H9 (cell line): ENCODE data around the gene BEST4. TPM values are rescaled to one million over a fixed set of nuclear protein-coding genes. Genes with fewer than 3 reads are reported as not detected.

Experiments
- DNase-seq: peaks from one replicate; pipeline ENCODE4 v3.0.0-alpha.2; 2017
- H2AFZ ChIP-seq: one replicate; pipeline ENCODE4 v1.6.1; 2013; ENCODE audit warnings: mild to moderate bottlenecking, low read length, control low read depth, moderate library complexity
- H2AK5ac ChIP-seq: 2 replicates; pipeline ENCODE4 v1.6.1; 2013; ENCODE audit warnings: low read length, control low read depth, mixed read lengths; ENCODE audit not compliant: insufficient read length
- H2BK120ac ChIP-seq: one replicate; pipeline ENCODE4 v1.6.1; 2013; ENCODE audit warnings: low read depth, mild to moderate bottlenecking, low read length, control low read depth, inconsistent platforms; ENCODE audit not compliant: poor library complexity, severe bottlenecking
- H2BK12ac ChIP-seq: 2 replicates; pipeline ENCODE4 v1.6.1; 2013; ENCODE audit warnings: low read length, control low read depth, mixed read lengths, low read depth; ENCODE audit not compliant: insufficient read length
- H2BK15ac ChIP-seq: 2 replicates; pipeline ENCODE4 v1.6.1; 2013; ENCODE audit warnings: low read depth, low read length, control low read depth
- H2BK20ac ChIP-seq: one replicate; pipeline ENCODE4 v1.6.1; 2013; ENCODE audit warnings: low read depth, mild to moderate bottlenecking, low read length, control low read depth, inconsistent platforms; ENCODE audit not compliant: poor library complexity, severe bottlenecking
- H2BK5ac ChIP-seq: 2 replicates; pipeline ENCODE4 v1.6.1; 2013; ENCODE audit warnings: low read length, control low read depth, mixed read lengths; ENCODE audit not compliant: insufficient read length
- H3K14ac ChIP-seq: 2 replicates; pipeline ENCODE4 v1.6.1; 2013; ENCODE audit warnings: low read length, control low read depth; ENCODE audit not compliant: insufficient read depth
- H3K18ac ChIP-seq: 2 replicates; pipeline ENCODE4 v1.6.1; 2013; ENCODE audit warnings: low read depth, mild to moderate bottlenecking, mixed read lengths, low read length, control low read depth; ENCODE audit not compliant: insufficient read length
- H3K23ac ChIP-seq: 2 replicates; pipeline ENCODE4 v1.6.1; 2013; ENCODE audit warnings: low read length, control low read depth, mixed read lengths, low read depth; ENCODE audit not compliant: insufficient read length
- H3K23me2 ChIP-seq: 2 replicates; pipeline ENCODE4 v1.6.1; 2013; ENCODE audit warnings: low read depth, mild to moderate bottlenecking, mixed read lengths, low read length, control low read depth; ENCODE audit not compliant: insufficient read length, poor library complexity, severe bottlenecking
- H3K27ac ChIP-seq: 2 replicates; pipeline ENCODE4 v1.5.1; 2013; ENCODE audit warnings: low read length, control low read depth, mixed read lengths, low read depth; ENCODE audit not compliant: insufficient read length
- H3K27me3 ChIP-seq: 2 replicates; pipeline ENCODE4 v1.6.1; 2013; ENCODE audit warnings: low read length, control low read depth, inconsistent platforms; ENCODE audit not compliant: insufficient read depth
- H3K4ac ChIP-seq: 2 replicates; pipeline ENCODE4 v1.6.1; 2013; ENCODE audit warnings: low read depth, mild to moderate bottlenecking, control low read depth, inconsistent platforms, low read length, moderate library complexity
- H3K4me1 ChIP-seq: 2 replicates; pipeline ENCODE4 v1.6.1; 2013; ENCODE audit warnings: low read length, control low read depth, inconsistent platforms; ENCODE audit not compliant: insufficient read depth
- H3K4me2 ChIP-seq: 2 replicates; pipeline ENCODE4 v1.6.1; 2013; ENCODE audit warnings: low read length, control low read depth, mixed read lengths; ENCODE audit not compliant: insufficient read length, insufficient read depth
- H3K56ac ChIP-seq: 2 replicates; pipeline ENCODE4 v1.6.1; 2013; ENCODE audit warnings: low read depth, mild to moderate bottlenecking, mixed read lengths, low read length, control low read depth; ENCODE audit not compliant: insufficient read length
- H3K79me1 ChIP-seq: 2 replicates; pipeline ENCODE4 v1.6.1; 2013; ENCODE audit warnings: low read depth, mild to moderate bottlenecking, moderate library complexity, low read length, control low read depth, inconsistent platforms; ENCODE audit not compliant: insufficient read depth, poor library complexity, severe bottlenecking
- H3K79me2 ChIP-seq: 2 replicates; pipeline ENCODE4 v1.6.1; 2013; ENCODE audit warnings: low read length, control low read depth, inconsistent platforms; ENCODE audit not compliant: insufficient read depth
- H3K9ac ChIP-seq: 2 replicates; pipeline ENCODE4 v1.6.1; 2013; ENCODE audit warnings: low read length, control low read depth, mixed read lengths; ENCODE audit not compliant: insufficient read length; ENCODE audit errors: extremely low read depth
- H3K9me3 ChIP-seq: one replicate; pipeline ENCODE4 v1.6.1; 2013; ENCODE audit warnings: low read depth, low read length, inconsistent platforms; ENCODE audit not compliant: control insufficient read depth
- H3T11ph ChIP-seq: one replicate; pipeline ENCODE4 v1.6.1; 2013; ENCODE audit warnings: mild to moderate bottlenecking, low read length, control low read depth, inconsistent platforms
- H4K20me1 ChIP-seq: one replicate; pipeline ENCODE4 v1.6.1; 2013; ENCODE audit not compliant: control insufficient read depth, insufficient read length, insufficient read depth
- H4K5ac ChIP-seq: 2 replicates; pipeline ENCODE4 v1.6.1; 2013; ENCODE audit warnings: low read depth, mild to moderate bottlenecking, mixed read lengths, low read length, control low read depth; ENCODE audit not compliant: insufficient read length
- H4K8ac ChIP-seq: replicated peaks from 2 replicates; pipeline ENCODE4 v1.6.1; 2013; ENCODE audit warnings: low read length, control low read depth, mixed read lengths, low read depth; ENCODE audit not compliant: insufficient read length
- H4K91ac ChIP-seq: 2 replicates; pipeline ENCODE4 v1.6.1; 2013; ENCODE audit warnings: low read depth, mild to moderate bottlenecking, moderate library complexity, mixed read lengths, low read length, control low read depth; ENCODE audit not compliant: insufficient read length
- H3K27ac Mint-ChIP-seq, 3 experiments: 2 replicates in 2 of 3; 3 replicates in 1 of 3; pipeline ENCODE4 v1.8.0; 2020 to 2021; ENCODE audit warnings: mixed read lengths in 3 of 3, mild to moderate bottlenecking in 1 of 3, moderate library complexity in 1 of 3
- H3K27me3 Mint-ChIP-seq: 2 replicates; pipeline ENCODE4 v1.8.0; 2021; ENCODE audit warnings: low read depth, mild to moderate bottlenecking, moderate library complexity, mixed read lengths
- H3K36me3 Mint-ChIP-seq, 3 experiments: 2 replicates in 2 of 3; 3 replicates in 1 of 3; pipeline ENCODE4 v1.8.0; 2020 to 2021; ENCODE audit warnings: low read depth in 3 of 3, mixed read lengths in 3 of 3; ENCODE audit not compliant: insufficient read depth in 1 of 3
- H3K4me1 Mint-ChIP-seq, 2 experiments: 2 replicates each; pipeline ENCODE4 v1.8.0; 2020; ENCODE audit warnings: mixed read lengths in 2 of 2
- H3K4me3 Mint-ChIP-seq, 2 experiments: 2 replicates in 1 of 2; 3 replicates in 1 of 2; pipeline ENCODE4 v1.8.0; 2020 to 2021; ENCODE audit warnings: mild to moderate bottlenecking in 2 of 2, mixed read lengths in 2 of 2, moderate library complexity in 1 of 2
- H3K9me3 Mint-ChIP-seq, 2 experiments: 2 replicates in 1 of 2; 3 replicates in 1 of 2; pipeline ENCODE4 v1.8.0; 2020; ENCODE audit warnings: mild to moderate bottlenecking in 2 of 2, mixed read lengths in 2 of 2, moderate library complexity in 1 of 2
- CTCF ChIP-seq: fragments of 200-600 bp; sonication (generic); conservative IDR thresholded peaks from 3 replicates; pipeline ENCODE4 v1.8.0; 2021; ENCODE audit warnings: antibody characterized with exemption, mild to moderate bottlenecking
- WGBS: extraction: QIAGEN DNeasy Blood & Tissue Kit; methylation state at CpG from one replicate; pipeline ENCODE4 v1.1.7; 2013; ENCODE audit warnings: missing lambda C conversion rate, low lambda C conversion rate, mixed read lengths; ENCODE audit not compliant: insufficient read length; ENCODE audit errors: extremely low coverage; 5-methylcytosine and 5-hydroxymethylcytosine counted together
- total RNA-seq: library from RNA; stranded (reverse); gene quantifications from 2 replicates; pipeline ENCODE4 v1.2.1, GENCODE V29; 2021

The BEST4 gene
- total RNA-seq, 1 experiment from 2014 or later: 1.1 TPM

- H3K4ac ChIP-seq: no peak overlapping the region
- no peaks in the 10 kb centered on the region for H4K20me1 ChIP-seq
- no peak overlapping the region for H2BK5ac ChIP-seq
- peak overlapping the region; percentile 61 for H3K4me2 ChIP-seq
- H3K27me3 ChIP-seq: no peaks in the 10 kb centered on the region
- H3K14ac ChIP-seq: no peak overlapping the region
- no peaks in the 10 kb centered on the region for H3K79me2 ChIP-seq
- no peaks in the 10 kb centered on the region; the same call in 1 of the 2 replicates for H3K4me1 ChIP-seq
- H3K4me3 Mint-ChIP-seq: peak overlapping the region; percentile 75 to 78
- H4K5ac ChIP-seq: no peak overlapping the region
- TF ChIP-seq CTCF: no peak
- H3K27me3 Mint-ChIP-seq: no peaks in the 10 kb centered on the region
- H3K23me2 ChIP-seq: peaks cover 8% of the 10 kb centered on the region
- no peaks in the 10 kb centered on the region for H3K9me3 ChIP-seq
- no peak overlapping the region for H4K91ac ChIP-seq
- H2AK5ac ChIP-seq: no peak overlapping the region
- no peak overlapping the region for H2BK120ac ChIP-seq
- no peak overlapping the region for H2BK15ac ChIP-seq
- DNase-seq: peak; percentile 43
- H2BK20ac ChIP-seq: no peak overlapping the region
- H3K9ac ChIP-seq: peak overlapping the region; percentile 49
- no peak overlapping the region for H2BK12ac ChIP-seq
- H3K79me1 ChIP-seq: no peaks in the 10 kb centered on the region
- H3K18ac ChIP-seq: peak overlapping the region; percentile 0
- no peak overlapping the region for H3K56ac ChIP-seq
- no peak overlapping the region for H3K23ac ChIP-seq
- no peak overlapping the region for H4K8ac ChIP-seq
- H3K36me3 Mint-ChIP-seq: peaks cover 0 to 5% (median 2%) of the 10 kb centered on the region in 3 experiments; a peak in 2 of 7 replicates
- no peaks in the 10 kb centered on the region; a peak in 1 of 5 replicates for H3K9me3 Mint-ChIP-seq
- peak overlapping the region; percentile 100 for H3K27ac Mint-ChIP-seq
- no CpG with 5 or more reads among the region's 13 CpGs for WGBS
- no peak overlapping the region for H3T11ph ChIP-seq
- H2AFZ ChIP-seq: no peak overlapping the region
- H3K4me1 Mint-ChIP-seq: peaks cover 24 to 29% of the 10 kb centered on the region in 2 experiments
- H3K27ac ChIP-seq: peak overlapping the region; percentile 56
Observed at GRCh38 chr1:44819196-44819607, 31.2 kb upstream of the BEST4 start.
